K562 (cell line): ENCODE results near the gene DRC1. TPM values are rescaled to one million over a fixed set of nuclear protein-coding genes. Genes with fewer than 3 reads are reported as not detected.

Experiments used
- C11orf30 ChIP-seq: fragments of 450-650 bp; IDR thresholded peaks from 2 replicates; pipeline ENCODE4 v1.6.1; 2016; ENCODE audit warnings: low read depth, mild to moderate bottlenecking
- ETV1 ChIP-seq: fragments of 450-650 bp; conservative IDR thresholded peaks from 2 replicates; pipeline ENCODE4 v1.6.1; 2016; ENCODE audit warnings: missing genetic modification characterization, control low read depth, low read depth, missing compliant biosample characterization
- FOSL1 ChIP-seq: fragments of 200-800 bp; sonication (Bioruptor generic); conservative IDR thresholded peaks from 2 replicates; pipeline ENCODE4 v1.6.1; 2016; ENCODE audit warnings: missing genetic modification characterization, missing compliant biosample characterization
- HIVEP1 ChIP-seq: fragments of 250-450 bp; sonication (Bioruptor Pico); IDR thresholded peaks from 2 replicates; pipeline ENCODE4 v1.4.0; 2020; ENCODE audit warnings: mild to moderate bottlenecking
- NCOA4 ChIP-seq: fragments of 450-650 bp; IDR thresholded peaks from 2 replicates; pipeline ENCODE4 v1.6.1; 2018; ENCODE audit warnings: mild to moderate bottlenecking; ENCODE audit not compliant: partially characterized antibody
- PHF8 ChIP-seq: fragments of 200-600 bp; sonication (generic); IDR thresholded peaks from 2 replicates; pipeline ENCODE4 v1.6.1; 2012; ENCODE audit warnings: mixed run types, mild to moderate bottlenecking, inconsistent platforms, low read length, moderate library complexity, borderline replicate concordance
- PKNOX1 ChIP-seq: fragments of 450-650 bp; IDR thresholded peaks from 2 replicates; pipeline ENCODE4 v1.6.1; 2016
- PTRF ChIP-seq: fragments of 450-650 bp; IDR thresholded peaks from 2 replicates; pipeline ENCODE4 v1.6.1; 2016; ENCODE audit warnings: mild to moderate bottlenecking, missing genetic modification characterization, missing compliant biosample characterization
- SMARCA4 ChIP-seq: fragments of 450-650 bp; IDR thresholded peaks from 2 replicates; pipeline ENCODE4 v1.6.1; 2016
- SNIP1 ChIP-seq: fragments of 450-650 bp; IDR thresholded peaks from 2 replicates; pipeline ENCODE4 v1.7.1; 2017; ENCODE audit warnings: low read depth, mild to moderate bottlenecking
- SREBF1 ChIP-seq: fragments of 150-350 bp; IDR thresholded peaks from 2 replicates; pipeline ENCODE4 v1.6.1; 2014; ENCODE audit warnings: antibody characterized with exemption, low read depth, low read length, borderline replicate concordance
- TCF15 ChIP-seq: fragments of 250-450 bp; sonication (Bioruptor Pico); IDR thresholded peaks from 2 replicates; pipeline ENCODE4 v1.8.0; 2022; ENCODE audit warnings: moderate library complexity, mild to moderate bottlenecking, inconsistent platforms
- TCF7L2 ChIP-seq: fragments of 150-350 bp; IDR thresholded peaks from 2 replicates; pipeline ENCODE4 v1.6.1; 2016; ENCODE audit warnings: low read depth, mild to moderate bottlenecking, low read length, moderate library complexity
- USF2 ChIP-seq: sonication (generic); formaldehyde crosslinking; IDR thresholded peaks from 2 replicates; pipeline ENCODE4 v1.5.0; 2020; ENCODE audit warnings: missing genetic modification reagents
- ZBTB7A ChIP-seq: IDR thresholded peaks from 2 replicates; pipeline ENCODE4 v1.6.1; 2011; ENCODE audit warnings: low read depth, mild to moderate bottlenecking, low read length, moderate library complexity, borderline replicate concordance; ENCODE audit not compliant: control insufficient read depth
- ZC3H11A ChIP-seq: IDR thresholded peaks from 2 replicates; pipeline ENCODE4 v1.6.1; 2012; ENCODE audit warnings: low read depth, low read length, improper control_type of control experiment
- ZNF140 ChIP-seq: fragments of 250-450 bp; sonication (Bioruptor Pico); IDR thresholded peaks from 2 replicates; pipeline ENCODE4 v1.8.0; 2021; ENCODE audit warnings: moderate library complexity, mild to moderate bottlenecking, inconsistent platforms
- ZNF197 ChIP-seq: fragments of 200-800 bp; sonication (Bioruptor generic); IDR thresholded peaks from 2 replicates; pipeline ENCODE4 v1.6.1; 2016; ENCODE audit warnings: low read depth, missing genetic modification characterization, missing compliant biosample characterization
- ZNF766 ChIP-seq: fragments of 200-800 bp; sonication (Bioruptor generic); conservative IDR thresholded peaks from 2 replicates; pipeline ENCODE4 v1.6.1; 2016; ENCODE audit warnings: missing genetic modification characterization, missing compliant biosample characterization
- polyA plus RNA-seq, 8 experiments: library from polyadenylated mRNA; depleted of rRNA in 4 of 8; stranded (reverse) in 5 of 8; unstranded in 3 of 8; fragments of >200 nt; fragmentation: Nextera tagmentation in 2 of 8; fragmentation: Illumina TruSeq in 1 of 8; extraction: Ambion mirVana in 2 of 8; extraction: Trizol in 1 of 8; gene quantifications; 2 replicates each; pipeline versions ENCODE4 v1.2.1 to v1.2.3, GENCODE V29; 2011 to 2014; ENCODE audit warnings: inconsistent platforms in 1 of 8, missing spikeins in 1 of 8
- total RNA-seq, 7 experiments: library from RNA; depleted of rRNA in 6 of 7; stranded (reverse); fragments of >200 nt in 6 of 7; fragmentation: Illumina TruSeq in 2 of 7; extraction: Trizol in 2 of 7; gene quantifications; 2 replicates each; pipeline versions ENCODE4 v1.2.1 to v1.2.3, GENCODE V29; 2011 to 2021; ENCODE audit warnings: low replicate concordance in 1 of 7
- TF ChIP-seq, protein P1 (sequence below): fragments of 450-650 bp; conservative IDR thresholded peaks from 2 replicates; pipeline ENCODE4 v1.6.1; 2016; ENCODE audit warnings: missing genetic modification characterization, low read depth, mild to moderate bottlenecking, control low read depth, missing compliant biosample characterization
- TF ChIP-seq, protein P2 (sequence below): sonication (generic); formaldehyde crosslinking; IDR thresholded peaks from 2 replicates; pipeline ENCODE4 v1.9.0; 2022; ENCODE audit warnings: mild to moderate bottlenecking, missing genetic modification reagents
- TF ChIP-seq, protein P3 (sequence below): sonication (generic); formaldehyde crosslinking; IDR thresholded peaks from 2 replicates; pipeline ENCODE4 v1.8.0; 2022; ENCODE audit warnings: mild to moderate bottlenecking, missing genetic modification reagents
- TF ChIP-seq, protein P4 (sequence below): fragments of 250-450 bp; sonication (Bioruptor Pico); IDR thresholded peaks from 2 replicates; pipeline ENCODE4 v1.5.0; 2021

Gene DRC1
- total and polyA plus RNA-seq, 9 of the 15 experiments (the other 6 are each of a cell fraction or from before 2014, with no cell fraction given), result 0.07 to 0.10 TPM; not detected in 7

- TF ChIP-seq, protein P1, sequence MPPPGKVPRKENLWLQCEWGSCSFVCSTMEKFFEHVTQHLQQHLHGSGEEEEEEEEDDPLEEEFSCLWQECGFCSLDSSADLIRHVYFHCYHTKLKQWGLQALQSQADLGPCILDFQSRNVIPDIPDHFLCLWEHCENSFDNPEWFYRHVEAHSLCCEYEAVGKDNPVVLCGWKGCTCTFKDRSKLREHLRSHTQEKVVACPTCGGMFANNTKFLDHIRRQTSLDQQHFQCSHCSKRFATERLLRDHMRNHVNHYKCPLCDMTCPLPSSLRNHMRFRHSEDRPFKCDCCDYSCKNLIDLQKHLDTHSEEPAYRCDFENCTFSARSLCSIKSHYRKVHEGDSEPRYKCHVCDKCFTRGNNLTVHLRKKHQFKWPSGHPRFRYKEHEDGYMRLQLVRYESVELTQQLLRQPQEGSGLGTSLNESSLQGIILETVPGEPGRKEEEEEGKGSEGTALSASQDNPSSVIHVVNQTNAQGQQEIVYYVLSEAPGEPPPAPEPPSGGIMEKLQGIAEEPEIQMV (tag), result 0 out of 2 replicates have a peak, but pooled peaks have one; percentile 39
- TF ChIP-seq USF2 (no peak), SNIP1 (no peak), ETV1 (peak; percentile 60), TCF7L2 (no peak), ZNF197 (CRISPR knock-in tag) (0 out of 2 replicates have a peak, but pooled peaks have one; percentile 47), PHF8 (no peak), PTRF (peak; percentile 72), NCOA4 (no peak), ZC3H11A (no peak), HIVEP1 (no peak), ZNF766 (CRISPR knock-in tag) (peak; percentile 80), SMARCA4 (0 out of 2 replicates have a peak, but pooled peaks have one; percentile 26), FOSL1 (tag) (no peak), PKNOX1 (no peak), ZNF140 (CRISPR knock-in tag) (no peak), SREBF1 (no peak), C11orf30 (no peak), TCF15 (no peak), ZBTB7A (no peak)
- TF ChIP-seq, protein P2, sequence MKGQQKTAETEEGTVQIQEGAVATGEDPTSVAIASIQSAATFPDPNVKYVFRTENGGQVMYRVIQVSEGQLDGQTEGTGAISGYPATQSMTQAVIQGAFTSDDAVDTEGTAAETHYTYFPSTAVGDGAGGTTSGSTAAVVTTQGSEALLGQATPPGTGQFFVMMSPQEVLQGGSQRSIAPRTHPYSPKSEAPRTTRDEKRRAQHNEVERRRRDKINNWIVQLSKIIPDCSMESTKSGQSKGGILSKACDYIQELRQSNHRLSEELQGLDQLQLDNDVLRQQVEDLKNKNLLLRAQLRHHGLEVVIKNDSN (CRISPR knock-in tag), result no peak
- TF ChIP-seq, protein P3, sequence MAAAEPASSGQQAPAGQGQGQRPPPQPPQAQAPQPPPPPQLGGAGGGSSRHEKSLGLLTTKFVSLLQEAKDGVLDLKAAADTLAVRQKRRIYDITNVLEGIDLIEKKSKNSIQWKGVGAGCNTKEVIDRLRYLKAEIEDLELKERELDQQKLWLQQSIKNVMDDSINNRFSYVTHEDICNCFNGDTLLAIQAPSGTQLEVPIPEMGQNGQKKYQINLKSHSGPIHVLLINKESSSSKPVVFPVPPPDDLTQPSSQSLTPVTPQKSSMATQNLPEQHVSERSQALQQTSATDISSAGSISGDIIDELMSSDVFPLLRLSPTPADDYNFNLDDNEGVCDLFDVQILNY (CRISPR knock-in tag), result no peak
- TF ChIP-seq, protein P4, sequence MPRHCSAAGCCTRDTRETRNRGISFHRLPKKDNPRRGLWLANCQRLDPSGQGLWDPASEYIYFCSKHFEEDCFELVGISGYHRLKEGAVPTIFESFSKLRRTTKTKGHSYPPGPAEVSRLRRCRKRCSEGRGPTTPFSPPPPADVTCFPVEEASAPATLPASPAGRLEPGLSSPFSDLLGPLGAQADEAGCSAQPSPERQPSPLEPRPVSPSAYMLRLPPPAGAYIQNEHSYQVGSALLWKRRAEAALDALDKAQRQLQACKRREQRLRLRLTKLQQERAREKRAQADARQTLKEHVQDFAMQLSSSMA (CRISPR knock-in tag), result no peak
Measured at GRCh38 chr2:26410764-26411243, 9.1 kb downstream of the DRC1 start (continued).
